Posterior cingulate gyrus (tissue), 11 donors: ENCODE measurements around the gene EIPR1.
A peak's percentile ranks its signal among the peaks of the same experiment; 100 is the strongest.

Experiments used
- DNase-seq, 10 donors: peaks; one replicate each; pipeline versions ENCODE4 v3.0.0 to v3.0.0-alpha.2; 2020 to 2021; ENCODE audit warnings: mixed read lengths in 3 of 10
- intact Hi-C: fragments of 100-400 bp; cut with DNase I; formaldehyde crosslinking; loops from one replicate; pipeline ENCODE4 v1.15.1; 2023

The EIPR1 gene

GRCh38 chr2:3173031-3173430 lies 204.6 kb downstream of the EIPR1 start:
- intact Hi-C loops, result no loop called here
- DNase-seq, result peak in 2 of 10 donors; percentile 45 to 62

DNA sequence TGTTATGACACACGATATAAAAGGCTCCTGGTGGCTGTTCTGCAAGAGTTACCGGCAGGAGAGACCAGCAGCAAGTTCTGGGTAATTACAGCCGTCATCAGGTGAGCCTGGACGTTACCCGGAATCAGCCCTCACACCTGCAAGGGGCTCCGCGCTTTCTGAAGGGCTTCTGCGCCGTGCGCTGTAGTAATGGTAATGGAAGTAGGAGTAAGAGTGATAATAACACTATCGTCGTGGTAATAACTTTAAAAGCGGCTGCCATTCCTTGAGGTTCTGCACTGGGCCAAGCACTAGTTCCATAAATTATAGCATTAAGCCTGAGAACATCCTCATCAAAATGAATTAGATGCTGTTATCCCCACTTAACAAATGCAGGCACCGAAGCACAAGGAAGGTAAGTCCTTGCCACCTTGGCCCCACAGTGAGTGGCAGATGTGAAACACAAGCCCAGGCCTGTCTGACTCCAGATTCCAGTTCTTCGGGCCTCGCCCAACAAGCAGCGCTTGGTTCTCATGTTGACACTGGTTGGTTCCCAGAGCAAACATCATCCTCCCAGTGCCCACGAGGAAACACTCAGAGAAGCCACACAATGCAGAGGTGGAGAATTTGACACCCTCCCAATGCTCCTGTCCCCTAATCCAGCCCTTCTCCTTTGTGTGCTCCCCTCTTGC lies 205.2 kb downstream of the EIPR1 start:
- DNase-seq, result peak in 1 of 10 donors; percentile 43
- intact Hi-C loops, result no loop called here

- intact Hi-C loops, result no loop called here
- peak in 2 of 10 donors; percentile 49 to 54 for DNase-seq
These were observed 205.9 kb downstream of the EIPR1 start for GRCh38 chr2:3171564-3172264.

- intact Hi-C loops, result no loop called here
- peak in 2 of 10 donors; percentile 66 to 72 for DNase-seq
These were observed 206.7 kb downstream of the EIPR1 start for GRCh38 chr2:3170792-3171455.

GRCh38 chr2:3169106-3169870 lies 208.3 kb downstream of the EIPR1 start:
- peak in 1 of 10 donors; percentile 18 for DNase-seq
- intact Hi-C loops, result no loop called here

DNA sequence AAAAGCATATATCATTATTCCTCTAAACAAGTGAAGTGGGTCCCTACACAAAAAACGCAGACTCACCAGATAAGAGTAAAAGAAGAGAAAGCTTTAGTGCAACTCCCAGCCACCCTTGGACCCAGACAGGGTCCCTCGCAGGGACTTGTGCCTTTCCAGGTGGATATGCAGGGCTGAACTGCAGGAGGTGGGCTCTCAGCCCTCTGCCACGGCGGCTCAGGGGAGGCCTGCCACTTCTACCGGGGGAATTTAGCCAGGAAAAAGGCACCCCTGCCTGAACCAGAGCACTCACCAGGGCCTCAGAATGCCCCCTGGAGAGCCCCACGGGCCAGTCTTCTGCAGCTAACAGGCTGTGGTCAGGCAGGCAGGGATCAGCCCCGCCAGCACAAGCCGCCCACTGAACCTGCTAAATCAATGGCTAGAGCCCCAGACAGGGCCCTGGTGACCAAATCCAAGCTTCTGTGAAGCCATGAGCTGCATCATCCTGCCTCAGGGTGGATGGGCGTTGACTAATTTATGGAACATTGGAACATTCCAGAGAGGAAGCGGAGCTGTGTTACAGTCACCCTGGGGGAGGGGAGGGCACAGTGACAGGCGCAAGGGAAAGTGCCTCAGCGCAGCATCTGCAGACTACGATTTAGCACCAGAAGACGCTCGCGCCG lies 209.3 kb downstream of the EIPR1 start:
- intact Hi-C loops, result no loop called here
- peak in 2 of 10 donors; percentile 73 to 74 for DNase-seq

GRCh38 chr2:3163401-3163800 lies 214.2 kb downstream of the EIPR1 start:
- DNase-seq, result no peak
- intact Hi-C loops, result no loop called here

DNA sequence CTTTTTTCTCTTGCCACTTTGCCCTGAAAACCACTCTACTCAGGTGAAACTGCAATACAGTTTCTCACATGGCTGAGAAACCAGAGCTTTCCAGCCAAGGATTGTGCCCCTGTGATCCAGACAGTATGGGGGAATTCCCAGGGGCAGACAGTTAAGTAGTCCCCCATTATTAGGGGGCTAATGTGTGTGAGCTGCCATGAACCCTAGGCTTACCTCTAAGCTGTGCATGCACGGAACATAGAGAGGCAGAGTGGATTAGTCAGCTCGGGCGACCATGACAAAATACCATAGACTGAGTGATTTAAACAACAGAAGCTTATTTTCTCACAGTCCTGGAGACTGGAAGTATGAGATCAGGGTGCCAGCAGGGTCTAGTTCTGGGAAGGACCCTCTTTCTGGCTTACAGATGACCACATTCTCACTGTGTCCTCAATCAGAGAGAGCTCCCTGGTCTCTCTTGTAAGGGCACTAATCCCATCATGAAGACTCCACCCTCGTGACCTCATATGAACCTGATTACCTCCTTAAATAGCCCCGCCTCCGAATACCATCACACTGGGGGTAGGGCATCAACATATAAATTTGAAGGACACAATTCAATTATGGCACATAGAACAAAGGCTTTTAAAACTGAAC lies 215.1 kb downstream of the EIPR1 start:
- intact Hi-C loops, result no loop called here
- DNase-seq, result no peak

DNA sequence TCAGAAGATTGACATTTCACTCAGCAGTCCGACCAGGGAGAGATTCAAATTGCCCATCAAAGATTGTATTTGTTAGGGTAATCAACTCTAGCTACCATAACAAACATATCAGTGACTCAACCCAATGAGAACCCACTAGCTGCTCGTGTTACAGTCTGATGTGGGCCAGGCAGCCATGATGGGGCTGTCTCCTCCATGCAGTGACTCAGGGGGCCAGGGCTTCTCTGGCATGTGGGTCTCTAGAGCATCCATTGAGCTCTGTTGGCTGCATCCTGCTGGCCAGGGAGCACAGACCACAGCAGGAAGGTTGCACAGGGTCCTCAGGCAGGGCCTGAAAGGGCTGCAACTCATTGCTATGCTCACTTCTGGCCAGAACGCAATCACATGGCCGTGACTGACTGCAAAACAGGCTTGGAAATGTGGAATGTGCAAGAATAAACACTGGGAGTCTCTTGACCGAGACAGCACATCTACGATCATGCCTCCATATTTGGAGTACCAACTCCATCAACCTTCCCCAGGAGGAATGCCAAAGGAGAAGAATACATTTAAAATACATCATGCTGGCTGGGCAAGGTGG lies 216.8 kb downstream of the EIPR1 start:
- intact Hi-C loops, result no loop called here

GRCh38 chr2:3159782-3160545 lies 217.7 kb downstream of the EIPR1 start:
- DNase-seq, result no peak
- intact Hi-C loops, result no loop called here

More for the DNA sequence above, 216.8 kb downstream of the EIPR1 start:
- no peak for DNase-seq

DNA sequence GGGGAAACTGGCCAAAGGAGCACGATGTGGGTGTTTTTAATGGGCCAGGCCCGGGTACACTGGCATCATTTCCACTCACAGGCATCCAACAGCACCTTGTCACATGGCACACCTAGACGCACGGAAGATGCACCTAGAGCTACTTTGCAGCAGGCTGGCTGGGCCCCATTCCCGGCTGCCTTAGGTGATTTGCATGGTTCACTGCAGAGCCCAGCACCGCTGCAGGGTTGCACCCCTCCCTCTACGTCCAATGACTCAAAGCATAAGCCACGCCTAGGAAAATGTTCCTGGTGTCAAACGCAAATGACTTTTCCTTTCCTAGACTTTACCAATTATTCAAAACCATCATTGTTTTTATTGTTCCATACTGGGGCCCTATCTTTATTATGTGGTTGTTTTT lies 222.9 kb downstream of the EIPR1 start:
- intact Hi-C loops, result no loop called here
- no peak for DNase-seq

GRCh38 chr2:3154146-3154545 lies 223.5 kb downstream of the EIPR1 start:
- intact Hi-C loops, result no loop called here
- DNase-seq, result no peak

DNA sequence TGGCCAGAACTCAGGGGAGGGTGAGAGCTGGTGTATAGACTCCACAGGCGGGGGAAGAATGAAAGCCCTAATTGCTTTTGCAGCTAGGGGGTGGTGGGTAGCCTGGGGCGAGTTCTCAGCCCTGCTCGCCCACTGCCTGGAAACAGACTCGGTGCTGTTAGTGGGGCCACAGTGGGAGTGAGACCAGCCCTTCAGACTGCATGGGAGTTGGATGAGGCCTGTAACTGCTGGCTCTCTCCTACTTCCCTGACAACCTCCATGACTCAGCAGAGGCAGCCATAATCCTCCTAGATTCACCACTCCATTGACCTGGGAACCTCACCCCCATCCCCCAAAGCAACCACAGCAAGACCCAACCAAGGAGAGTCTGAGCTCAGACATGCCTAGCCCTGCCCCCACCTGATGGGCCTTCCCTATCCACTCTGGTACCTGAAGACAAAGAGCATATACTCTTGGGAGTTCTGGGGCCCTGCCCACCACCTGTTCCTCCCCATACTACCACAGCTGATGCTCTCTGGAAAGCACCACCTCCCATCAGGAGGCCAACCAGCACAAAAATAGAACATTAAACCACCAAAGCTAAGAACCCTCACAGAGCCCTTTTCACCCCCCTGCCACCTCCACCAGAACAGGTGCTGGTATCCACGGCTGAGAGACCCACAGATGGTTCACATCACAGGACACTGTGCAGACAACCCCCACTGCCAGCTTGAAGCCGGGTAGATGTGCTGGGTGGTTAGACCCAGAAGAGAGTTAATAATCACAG lies 226.3 kb downstream of the EIPR1 start:
- no peak for DNase-seq
- intact Hi-C loops, result no loop called here

DNA sequence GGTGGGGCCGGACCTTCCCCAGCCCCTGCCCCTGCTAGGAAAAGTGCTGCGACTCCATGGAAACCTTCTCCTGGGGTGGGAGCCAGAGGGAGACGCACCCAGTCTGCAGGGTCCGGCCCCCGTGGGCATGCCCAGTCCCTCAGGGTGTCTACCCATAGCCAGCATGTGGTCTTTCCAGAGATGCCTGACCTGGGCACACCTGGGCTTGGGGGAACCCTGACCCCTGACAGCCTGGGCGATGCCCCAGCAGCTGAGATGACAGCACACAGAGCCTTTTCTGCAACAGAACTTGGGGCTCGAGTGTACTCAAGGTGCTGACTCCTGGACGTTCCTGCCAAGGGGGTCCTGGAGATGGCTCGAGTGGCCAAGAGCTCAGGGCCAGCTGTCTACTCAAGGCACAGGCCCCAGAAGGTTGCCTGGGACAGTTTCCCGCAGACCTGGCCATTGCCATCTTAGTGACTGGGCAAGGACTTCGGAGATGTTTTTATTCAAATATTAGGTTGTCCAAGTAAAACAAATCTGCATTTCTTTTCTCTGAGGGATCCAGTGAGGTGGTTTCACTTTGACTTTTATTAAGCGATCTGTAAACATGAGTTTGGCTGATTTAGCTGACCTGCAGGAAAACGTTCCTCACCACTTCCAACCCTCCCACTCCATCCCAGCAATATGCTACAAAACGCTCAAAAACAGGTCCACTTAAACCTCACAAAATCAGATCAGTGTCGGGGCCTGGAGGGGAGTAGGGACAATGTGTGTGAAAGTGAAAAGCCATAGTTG lies 228.0 kb downstream of the EIPR1 start:
- DNase-seq, result no peak
- intact Hi-C loops, result no loop called here

- no peak for DNase-seq
- intact Hi-C loops, result no loop called here
These were observed 228.9 kb downstream of the EIPR1 start for GRCh38 chr2:3148716-3149115.

DNA sequence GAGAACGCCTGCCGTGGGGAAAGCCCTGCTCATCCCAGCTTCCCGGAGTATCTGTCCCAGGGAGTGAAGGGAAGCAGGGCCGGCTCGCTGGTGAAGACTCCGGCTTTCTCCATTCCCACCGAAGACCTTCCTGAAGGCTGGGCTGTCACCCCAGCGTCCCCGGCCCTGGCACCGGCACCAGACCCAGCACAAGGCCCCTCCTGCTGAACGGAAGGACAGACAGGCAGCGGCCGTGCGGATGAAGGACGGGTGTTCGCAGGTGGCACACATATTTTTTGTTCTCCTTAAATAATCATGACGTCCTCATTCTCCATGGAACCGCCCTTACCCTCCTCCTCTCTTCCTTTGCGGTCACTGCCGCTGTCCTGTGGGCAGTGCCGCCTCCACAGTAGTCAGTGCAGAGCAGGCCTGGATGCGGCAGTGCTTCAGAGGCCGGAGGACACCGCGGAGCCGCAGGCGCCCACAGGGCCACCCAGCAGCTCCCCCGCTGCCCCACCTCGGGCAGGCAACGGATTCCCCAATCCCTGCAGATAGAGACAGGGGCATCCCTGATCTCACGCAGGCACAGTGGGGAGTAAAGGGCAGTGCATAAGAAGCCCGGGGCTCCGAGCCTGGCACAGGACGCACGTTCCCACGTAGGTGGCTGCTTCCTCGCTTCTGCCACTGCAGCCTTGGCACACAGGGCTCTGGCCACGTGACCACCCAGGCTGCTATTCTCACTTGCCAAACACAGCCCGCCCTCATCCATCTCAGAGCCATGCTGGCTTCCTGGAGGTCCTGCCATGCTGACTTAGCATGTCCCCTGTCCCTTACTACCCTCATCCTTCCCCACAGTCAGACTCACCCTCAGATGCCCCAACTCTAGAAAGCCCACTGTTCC lies 229.7 kb downstream of the EIPR1 start:
- intact Hi-C loops, result no loop called here
- DNase-seq, result peak in 6 of 10 donors; percentile 45 to 92 (median 60)
